GM19438 (cell line): ENCODE results near the gene DIP2A.
"Not testable (repeated sequence)": the region's sequence is repeated elsewhere in the genome, so short reads cannot be mapped to it uniquely, and the experiment has no call there.

Source experiments
- ATAC-seq: cut with Tn5 transposase; IDR thresholded peaks from one replicate; pipeline ENCODE4 v1.9.1; 2021; ENCODE audit warnings: low read depth; ENCODE audit not compliant: unreplicated experiment

The DIP2A gene

DNA sequence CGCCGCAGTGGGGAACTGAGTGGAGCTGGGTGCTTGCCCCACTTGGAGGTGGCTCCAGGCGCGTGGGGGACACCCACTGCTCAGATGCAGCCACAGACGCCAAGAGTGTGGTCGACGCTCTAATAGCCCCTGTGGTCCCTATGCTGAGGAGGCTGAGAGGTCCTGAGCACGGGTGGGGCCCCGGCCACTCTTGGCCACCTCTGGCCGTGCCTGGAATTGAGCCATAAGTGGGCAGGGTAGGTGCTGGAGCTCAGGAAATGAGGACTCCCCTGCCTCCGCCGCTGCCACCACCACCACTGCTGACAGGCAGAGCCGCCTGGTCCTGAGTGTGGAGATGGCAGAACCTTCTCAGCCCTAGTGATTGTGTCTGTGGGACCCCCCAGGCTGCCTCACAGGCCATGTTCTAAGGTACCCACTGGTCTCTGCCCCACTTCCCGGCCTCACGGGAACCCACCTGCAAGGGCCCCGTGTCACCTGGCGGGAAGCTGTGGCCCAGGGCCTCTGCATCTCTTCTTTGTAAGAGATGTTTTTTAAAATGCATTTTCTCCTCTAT lies 34.6 kb upstream of the DIP2A start:
- no peak for ATAC-seq

DNA sequence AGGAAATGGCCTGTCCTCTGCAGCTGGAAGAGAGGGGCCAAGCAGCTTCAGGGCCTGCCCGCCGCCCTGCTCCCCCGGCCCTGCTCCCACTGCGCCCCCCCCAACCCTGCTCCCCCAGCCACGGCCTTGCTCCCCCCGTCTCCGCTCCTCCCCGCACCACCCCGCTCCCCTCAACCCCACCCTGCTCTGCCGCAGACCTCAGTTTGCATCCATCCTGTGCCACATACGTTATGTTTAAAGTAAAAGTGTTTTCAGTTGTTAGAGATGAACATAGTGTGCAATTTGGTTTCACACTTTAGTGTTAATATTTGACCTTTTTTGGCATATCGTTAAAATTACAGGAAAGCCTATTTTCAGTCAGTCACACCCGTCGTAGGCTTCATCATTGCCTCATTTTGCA lies 34.1 kb upstream of the DIP2A start:
- ATAC-seq: no peak

DNA sequence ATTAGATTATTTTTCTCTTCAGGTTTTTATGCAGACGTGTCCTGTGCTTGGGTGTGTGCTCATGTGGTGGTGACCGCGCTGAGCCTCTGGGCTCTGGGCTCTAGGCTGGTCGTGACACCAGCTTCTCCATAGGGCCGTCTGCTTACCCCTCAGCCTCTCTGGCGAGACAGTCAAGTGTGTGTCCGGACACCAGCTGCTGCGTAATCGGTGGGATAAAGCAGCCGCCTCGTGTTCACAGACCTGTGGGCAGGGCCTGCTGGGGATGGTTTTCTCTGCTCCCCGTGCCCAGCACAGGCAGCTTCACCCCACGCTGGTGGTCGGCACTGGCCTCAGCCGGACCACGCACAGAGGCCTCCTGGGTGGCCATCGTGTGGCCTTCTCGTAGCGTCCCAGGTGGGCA lies 33.6 kb upstream of the DIP2A start:
- no peak for ATAC-seq

DNA sequence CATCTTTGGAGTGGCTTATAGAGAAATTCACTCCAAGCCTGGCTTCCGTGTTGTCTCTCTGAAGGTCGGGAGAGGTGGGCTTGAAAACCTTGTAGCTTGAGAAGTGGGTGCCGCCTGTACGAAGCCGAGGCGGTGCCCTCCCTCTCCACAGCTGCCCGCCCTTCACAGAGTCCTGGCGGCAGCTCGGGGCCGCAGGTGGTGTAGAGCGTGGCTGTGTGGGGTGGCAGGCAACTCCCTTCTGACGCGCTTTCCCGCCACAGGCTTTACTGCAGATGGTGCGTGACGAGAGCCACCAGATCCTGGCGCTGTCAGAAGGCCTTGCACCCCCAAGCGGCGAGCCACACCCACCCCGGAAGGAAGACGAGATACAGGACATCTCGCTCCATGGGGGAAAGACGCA lies 33.1 kb upstream of the DIP2A start:
- no peak for ATAC-seq

DNA sequence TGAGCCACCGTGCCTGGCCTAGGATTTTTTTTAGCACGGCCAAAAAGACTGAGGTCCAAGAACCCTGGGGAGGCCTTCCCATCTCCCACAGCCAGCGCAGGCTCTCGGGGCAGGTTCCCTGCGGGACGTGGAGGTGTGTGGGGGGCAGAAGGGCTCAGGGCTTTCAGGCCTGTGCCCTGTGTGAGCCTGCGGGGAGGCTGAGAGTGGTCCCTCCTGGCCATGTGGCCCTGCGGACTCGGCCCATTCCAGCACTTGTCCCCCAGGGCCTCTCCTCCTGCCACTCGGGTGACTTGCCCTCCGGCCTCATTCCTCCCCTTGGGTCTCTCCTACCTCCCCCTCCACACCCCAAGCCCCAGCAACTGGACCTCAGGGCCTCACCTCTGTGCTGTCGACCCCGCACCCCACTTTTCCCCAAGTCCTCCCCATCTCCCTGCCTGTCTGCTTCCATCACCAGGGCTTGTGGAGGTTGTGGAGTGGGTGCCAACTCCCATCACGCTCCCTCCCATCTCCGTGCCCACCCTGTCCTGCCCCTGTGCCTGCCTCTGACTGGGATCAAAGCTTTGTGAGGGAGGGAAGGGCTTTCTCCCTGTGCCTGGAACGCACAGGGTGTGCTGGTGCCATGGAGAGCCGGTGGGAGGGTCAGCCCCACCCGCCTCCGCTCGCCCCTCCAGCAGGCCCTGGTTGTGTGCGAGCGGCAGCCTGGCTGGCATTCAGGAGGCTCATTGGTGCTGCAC lies 32.2 kb upstream of the DIP2A start:
- ATAC-seq: no peak

DNA sequence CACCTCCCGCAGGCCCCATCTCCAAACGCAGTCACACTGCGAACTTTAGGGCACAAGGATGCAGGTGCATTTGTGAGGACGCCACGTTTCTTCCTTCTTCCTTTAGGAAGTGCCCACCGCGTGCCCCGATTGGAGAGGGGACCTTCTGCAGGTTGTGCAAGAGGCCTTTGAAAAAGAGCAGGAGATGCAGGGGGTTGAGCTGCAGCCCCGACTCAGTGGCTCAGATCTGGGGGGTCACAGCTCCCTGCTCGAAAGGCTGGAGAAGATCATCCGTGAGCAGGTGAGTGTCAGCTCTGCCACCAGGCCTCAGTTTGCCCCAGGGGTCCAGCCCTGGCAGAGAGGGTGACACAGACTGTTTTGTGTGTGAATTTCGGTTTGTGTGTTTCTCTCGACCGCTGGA lies 31.2 kb upstream of the DIP2A start:
- ATAC-seq: no peak

DNA sequence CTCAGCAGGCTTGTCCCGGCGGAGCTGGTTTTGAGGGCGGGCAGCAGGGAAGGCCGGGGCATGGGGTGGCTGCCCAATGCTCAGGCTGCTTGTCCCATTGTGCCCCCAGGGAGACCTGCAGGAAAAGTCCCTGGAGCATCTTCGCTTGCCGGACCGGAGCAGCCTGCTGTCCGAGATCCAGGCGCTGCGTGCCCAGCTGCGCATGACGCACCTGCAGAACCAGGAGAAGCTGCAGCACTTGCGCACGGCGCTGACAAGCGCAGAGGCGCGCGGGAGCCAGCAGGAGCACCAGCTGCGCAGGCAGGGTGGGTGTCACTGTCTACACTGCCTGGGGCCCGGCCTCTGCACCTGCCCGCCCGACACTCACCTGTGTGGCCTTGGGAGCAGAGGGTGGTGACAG lies 30.4 kb upstream of the DIP2A start:
- no peak for ATAC-seq

DNA sequence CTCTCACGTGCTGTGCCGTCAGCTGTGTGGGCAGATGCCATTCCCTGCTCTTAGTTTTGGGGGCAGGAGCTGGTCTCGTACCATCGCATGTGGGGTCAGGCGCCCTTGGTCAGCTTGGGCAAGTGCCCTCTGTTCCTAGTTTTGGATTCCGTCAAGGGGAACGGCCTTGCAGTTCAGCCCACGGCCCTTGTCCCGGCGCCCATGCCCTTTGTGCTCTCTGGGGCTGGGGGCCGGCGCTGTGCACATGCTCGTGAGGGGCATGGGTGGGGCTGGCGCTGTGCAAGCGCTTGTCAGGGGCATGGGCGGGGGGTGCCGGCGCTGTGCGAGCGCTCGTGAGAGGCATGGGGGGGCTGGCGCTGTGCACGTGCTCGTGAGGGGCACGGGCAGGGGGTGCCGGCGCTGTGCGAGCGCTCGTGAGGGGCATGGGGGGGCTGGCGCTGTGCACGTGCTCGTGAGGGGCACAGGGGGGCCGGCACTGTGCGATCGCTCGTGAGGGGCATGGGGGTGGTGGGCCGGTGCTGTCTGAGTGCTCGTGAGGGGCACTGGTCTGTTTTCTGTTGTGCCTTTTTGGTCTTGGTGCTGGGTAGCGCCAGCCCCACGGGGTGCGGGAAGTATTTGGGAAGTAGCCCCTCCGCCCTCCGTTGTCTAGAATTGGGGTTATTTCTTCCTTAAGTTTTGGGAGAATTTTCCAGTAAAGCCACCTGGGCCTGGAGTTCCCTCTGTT lies 29.5 kb upstream of the DIP2A start:
- ATAC-seq: no peak

DNA sequence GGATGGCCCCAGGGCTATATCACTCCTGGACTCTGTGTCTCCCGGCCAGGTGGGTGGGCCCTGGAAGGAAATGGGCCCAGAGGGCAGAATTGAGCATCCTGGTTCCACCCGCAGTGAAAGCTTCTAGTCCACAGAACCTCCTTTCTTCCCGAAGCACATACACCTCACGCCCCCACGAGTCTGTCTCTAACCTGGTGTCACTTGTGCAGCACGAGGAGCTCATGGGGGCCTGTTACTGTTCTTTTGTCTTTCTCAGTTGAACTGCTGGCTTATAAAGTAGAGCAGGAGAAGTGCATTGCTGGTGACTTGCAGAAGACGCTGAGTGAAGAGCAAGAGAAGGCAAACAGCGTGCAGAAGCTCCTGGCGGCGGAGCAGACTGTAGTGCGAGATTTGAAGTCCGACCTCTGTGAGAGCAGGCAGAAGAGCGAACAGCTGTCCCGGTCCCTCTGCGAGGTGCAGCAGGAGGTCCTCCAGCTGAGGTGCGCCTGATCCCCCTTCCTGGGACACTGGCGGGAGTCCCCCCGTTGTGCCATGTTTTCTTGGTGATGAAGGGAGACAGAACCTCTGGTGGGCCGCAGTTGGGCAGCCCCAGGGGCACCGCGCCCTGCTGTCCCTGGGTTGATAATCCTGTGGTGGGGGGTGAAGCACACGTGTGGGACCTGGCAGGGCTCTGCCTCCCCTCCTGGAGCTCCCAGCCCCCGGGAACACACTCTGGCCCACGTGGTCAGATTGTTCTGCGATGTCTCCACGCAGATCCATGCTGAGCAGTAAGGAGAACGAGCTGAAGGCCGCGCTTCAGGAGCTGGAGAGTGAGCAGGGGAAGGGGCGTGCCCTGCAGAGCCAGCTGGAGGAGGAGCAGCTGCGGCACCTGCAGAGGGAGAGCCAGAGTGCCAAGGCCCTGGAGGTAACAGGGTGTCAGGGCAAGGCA lies 28.7 kb upstream of the DIP2A start:
- no peak for ATAC-seq

DNA sequence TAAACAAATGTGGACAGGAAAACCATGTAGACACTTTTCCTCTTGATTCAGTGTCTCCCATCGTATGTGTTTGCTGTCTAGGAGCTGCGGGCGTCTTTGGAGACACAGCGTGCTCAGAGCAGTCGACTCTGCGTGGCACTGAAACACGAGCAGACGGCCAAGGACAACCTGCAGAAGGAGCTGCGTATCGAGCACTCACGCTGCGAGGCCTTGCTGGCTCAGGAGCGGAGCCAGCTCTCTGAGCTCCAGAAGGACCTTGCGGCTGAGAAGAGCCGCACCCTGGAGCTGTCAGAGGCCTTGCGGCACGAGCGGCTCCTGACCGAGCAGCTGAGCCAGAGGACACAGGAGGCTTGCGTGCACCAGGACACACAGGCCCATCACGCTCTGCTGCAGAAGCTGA lies 27.2 kb upstream of the DIP2A start:
- ATAC-seq: no peak

DNA sequence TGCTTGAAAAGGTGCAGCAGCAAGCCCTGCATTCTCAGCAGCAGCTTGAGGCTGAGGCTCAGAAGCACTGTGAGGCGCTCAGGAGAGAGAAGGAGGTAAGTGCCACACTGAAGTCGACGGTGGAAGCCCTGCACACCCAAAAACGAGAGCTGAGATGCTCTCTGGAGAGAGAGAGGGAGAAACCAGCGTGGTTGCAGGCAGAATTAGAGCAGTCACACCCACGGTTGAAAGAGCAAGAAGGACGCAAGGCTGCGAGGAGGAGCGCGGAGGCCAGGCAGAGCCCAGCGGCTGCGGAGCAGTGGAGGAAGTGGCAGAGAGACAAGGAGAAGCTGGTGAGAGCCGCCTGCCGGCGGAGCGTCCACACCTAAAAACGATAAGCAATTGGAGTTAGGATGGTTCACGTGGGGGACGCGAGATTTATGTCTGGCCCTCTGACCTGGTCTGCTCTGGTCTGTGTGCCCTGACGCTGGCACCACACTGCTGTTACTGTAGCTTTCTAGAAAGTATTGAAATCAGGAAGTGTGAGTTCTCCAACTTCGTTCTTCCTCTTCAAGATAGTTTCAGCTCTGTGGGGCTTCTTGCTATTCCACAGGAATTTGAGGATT lies 26.7 kb upstream of the DIP2A start:
- no peak for ATAC-seq

DNA sequence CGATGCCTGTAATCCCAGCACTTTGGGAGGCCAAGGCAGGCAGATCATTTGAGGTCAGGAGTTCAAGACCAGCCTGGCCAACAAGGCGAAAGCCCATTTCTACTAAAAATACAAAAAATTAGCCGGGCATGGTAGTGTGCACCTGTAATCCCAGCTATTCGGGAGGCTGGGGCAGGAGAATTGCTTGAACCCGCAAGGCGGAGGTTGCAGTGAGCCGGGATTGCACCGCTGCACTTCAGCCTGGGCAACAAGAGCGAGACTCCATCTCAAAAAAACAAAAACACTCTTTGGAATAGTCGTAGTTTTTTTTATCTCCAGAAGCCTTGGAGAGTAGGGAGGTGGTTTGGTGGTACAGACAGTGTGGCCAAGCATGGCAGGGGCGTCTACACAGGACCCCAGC lies 25.6 kb upstream of the DIP2A start:
- not testable (repeated sequence) for ATAC-seq

DNA sequence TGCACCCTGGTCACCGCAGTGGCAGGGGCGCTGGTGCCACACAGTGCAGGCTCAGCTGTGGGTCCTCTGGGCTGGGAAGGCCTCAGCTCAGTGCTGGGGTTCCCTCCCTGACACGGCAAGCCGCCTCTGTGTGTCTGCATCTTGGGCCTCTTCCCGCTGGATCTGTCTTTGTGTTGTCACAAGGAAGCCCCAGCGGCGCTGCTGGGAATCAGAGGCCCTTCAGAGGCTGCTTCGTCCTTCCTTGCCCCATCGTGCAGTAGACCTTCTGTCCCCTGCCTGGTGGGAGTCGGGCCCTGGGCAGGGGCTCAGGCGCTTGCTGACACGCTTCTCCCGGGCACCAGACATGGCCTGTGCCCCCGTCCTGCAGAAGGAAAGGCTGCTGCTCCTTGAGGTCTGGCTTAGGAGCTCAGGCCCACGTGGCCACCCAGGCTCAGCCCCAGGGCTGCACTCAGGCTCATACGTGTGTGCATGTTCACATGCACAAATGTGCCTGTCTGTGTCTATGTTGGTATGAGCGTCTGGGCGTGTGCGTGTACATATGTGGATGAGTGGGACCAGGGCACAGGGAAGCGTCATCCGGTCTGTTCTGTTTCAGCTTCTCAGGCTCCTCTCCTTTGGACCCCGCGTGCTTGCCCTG lies 24.3 kb upstream of the DIP2A start:
- ATAC-seq: no peak

DNA sequence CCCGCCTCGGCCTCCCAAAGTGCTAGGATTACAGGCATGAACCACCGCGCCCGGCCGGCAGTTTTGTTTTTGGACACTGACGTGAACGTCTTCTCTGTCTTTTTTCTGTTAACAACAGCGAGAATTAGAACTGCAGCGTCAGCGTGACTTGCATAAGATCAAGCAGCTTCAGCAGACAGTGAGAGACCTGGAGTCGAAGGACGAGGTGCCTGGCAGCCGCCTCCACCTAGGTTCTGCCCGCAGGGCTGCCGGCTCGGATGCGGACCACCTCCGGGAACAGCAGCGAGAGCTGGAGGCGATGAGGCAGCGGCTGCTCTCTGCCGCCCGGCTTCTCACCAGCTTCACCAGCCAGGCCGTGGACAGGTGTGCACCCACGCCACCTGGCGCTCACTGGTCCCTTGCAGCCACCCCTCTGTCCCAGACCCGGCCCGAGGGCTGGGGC lies 22.9 kb upstream of the DIP2A start:
- no peak for ATAC-seq

DNA sequence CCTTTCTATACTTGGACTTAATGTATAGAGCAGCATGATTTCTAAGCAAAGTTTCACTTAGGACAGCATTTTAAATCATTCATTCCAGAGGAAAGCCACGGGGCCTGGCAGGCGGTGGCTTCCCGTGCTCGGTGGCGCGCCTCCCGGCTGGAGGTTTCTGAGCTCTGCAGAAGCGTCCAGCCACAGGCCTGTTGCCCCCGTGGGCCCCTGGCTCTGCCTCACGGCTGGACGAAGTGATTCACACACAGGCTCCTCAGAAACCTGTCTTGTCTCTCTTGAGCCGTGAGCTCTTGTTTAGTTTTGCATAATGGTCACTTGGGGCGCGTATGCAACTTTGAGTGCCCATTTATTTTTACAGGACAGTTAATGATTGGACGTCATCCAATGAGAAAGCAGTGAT lies 22.1 kb upstream of the DIP2A start:
- no peak for ATAC-seq

DNA sequence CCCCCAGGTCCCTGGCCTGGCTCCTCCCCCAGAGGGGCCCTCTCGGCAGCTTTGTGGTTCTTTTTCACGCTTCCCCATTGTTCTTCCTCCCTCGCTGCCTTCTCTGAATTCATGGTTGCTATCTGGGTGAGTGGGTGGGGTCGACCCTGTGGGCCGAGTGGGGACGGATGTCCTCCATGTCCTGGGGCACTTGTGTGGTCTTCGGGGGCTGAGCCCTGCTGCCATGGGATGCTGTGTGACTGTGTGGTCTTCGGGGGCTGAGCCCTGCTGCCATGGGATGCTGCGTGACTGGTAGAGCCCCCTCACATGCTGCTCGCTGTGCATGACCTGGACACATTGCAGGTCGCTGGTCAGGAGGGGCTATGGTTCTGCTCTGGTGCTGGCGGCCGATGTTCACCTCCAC lies 21.6 kb upstream of the DIP2A start:
- no peak for ATAC-seq

DNA sequence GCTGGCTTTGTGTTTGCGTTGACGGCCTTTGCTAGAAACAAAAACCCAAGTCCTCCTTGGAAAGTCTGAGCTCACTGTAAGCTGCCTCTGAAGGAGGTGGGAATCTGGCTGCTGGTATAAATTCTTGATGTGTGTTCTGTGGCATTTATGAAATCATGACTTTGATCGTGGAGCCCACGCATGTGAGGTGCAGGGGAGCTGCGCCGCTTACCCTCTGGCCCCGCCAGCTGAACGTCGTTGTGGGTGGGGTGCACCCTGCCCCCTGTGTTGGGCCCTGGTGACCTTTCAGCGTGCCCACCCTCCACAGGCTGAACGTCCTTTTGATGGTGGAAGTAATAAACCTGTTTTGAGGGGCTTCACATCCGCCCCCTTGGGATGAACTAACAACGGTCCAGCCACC lies 21.2 kb upstream of the DIP2A start:
- no peak for ATAC-seq

DNA sequence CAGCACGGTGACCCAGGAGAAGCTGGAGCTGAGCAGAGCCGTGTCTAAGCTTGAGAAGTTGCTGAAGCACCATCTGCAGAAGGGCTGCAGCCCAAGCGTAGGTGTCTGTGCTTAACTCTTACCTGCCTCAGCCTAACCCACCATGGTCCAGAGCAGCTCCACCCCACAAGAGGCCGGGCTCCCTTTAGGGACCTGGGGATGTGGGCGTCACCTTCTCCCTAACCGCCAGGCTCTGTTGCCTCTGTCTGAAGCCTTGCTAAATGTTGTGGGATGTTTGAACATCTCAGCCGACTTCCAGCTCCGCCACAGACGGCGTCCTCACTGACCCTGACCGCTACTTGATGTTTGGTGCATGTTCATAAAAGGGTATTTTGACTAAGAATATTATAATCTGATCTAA lies 20.4 kb upstream of the DIP2A start:
- ATAC-seq: no peak

DNA sequence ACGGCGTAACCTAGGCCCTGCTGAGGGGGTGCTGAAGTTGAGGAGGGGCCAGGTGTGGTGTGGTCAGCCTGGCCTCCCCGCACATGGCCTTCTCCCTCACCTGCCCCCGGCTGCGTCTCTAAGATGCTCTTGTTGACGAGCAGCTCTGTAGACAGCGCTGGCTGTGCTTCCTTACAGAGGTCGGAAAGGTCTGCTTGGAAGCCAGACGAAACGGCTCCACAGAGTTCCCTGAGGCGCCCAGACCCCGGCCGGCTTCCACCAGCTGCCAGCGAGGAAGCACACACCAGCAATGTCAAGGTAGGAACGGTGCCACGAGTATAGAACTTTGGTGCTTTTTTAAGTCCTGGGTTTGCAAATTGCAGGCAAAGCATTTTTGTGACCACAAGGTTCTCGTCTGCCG lies 18.8 kb upstream of the DIP2A start:
- no peak for ATAC-seq

DNA sequence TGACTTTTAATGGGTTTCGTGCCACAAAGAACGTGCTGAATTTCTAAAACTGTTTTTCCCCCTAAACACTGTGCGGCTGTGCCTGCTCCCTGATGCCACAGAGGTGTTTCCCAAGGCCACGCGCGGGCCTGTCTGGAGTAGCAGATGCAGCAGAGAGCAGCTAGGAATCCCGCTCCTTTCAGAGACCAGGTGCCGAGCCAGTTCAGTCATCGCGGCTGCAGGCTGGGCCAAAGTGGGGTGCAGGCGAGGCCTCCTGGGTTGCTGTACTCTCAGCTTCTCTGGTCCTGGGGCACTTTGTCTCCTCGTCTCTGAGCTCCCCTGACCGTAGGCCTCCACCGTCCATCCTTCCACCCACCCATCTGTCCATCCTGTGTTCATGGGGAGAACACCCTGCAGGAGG lies 17.4 kb upstream of the DIP2A start:
- ATAC-seq: no peak
